NCI-H510A (cell line): ENCODE data around the gene DIPK1B.

Source experiments
- DNase-seq: peaks from one replicate; lab custom pipeline; 2025; lab: John Stamatoyannopoulos, UW

Gene DIPK1B

DNA sequence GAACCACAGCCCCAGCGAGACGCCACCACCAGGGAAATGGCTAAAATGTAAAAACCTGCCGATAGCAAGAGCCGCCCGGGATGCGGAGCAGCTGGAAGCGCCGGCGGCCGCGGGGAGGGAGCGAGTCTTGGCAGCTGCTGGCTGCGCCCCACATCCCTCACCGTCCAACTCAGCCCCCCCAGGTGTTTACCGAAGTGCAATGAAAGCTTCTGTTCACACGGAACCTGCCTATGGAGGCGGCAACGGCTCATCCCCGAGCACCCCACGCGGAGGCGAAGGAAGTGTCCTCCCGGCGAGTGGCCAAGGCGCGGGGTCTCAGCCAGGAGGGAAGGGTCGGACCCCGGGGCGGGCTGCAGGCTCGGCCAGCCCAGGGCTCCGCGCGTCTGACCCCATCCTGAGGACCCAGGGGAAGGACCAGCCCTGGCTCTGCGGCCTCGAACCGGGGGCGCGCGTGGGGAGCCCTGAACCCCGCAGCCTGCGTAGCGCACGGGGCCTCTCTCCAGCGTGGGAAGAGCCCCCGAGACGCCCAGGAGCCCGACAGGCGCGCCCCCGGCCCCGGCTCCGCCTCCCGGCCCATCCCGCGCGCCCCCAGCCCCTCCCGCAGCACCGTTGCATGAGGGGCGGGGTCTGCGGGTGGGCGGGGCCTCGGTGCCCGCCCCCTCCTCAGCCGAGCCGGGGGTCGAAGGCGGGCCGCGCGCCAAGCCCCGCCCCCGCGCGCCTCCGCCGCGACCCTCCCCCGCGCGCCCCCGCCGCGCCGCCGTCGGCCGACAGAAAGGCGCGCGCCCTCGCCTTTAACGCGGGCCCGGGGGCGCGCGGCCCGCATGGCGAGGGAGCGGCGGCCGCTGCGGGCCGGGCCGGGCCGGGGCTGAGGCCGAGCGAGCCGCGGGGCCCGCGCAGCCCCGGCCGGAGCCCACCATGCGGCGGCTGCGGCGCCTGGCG is at the start of gene DIPK1B:
TSS of gene DIPK1B (plus strand) at position 822 of the 939 bp plus-strand sequence. CDS start at position 916, 94 bp downstream.
- DNase-seq = peak; percentile 41

GRCh38 chr9:136662656-136663581 is 49.5 kb upstream of the DIPK1B start, which contains the start of gene EGFL7:
Gene EGFL7, plus strand, starts transcription at chr9:136662916. Its CDS starts 5,367 bp downstream, at chr9:136668283.
- DNase-seq = no peak

- DNase-seq = no peak
Measured at GRCh38 chr9:136664000-136664915, 48.1 kb upstream of the DIPK1B start.

DNA sequence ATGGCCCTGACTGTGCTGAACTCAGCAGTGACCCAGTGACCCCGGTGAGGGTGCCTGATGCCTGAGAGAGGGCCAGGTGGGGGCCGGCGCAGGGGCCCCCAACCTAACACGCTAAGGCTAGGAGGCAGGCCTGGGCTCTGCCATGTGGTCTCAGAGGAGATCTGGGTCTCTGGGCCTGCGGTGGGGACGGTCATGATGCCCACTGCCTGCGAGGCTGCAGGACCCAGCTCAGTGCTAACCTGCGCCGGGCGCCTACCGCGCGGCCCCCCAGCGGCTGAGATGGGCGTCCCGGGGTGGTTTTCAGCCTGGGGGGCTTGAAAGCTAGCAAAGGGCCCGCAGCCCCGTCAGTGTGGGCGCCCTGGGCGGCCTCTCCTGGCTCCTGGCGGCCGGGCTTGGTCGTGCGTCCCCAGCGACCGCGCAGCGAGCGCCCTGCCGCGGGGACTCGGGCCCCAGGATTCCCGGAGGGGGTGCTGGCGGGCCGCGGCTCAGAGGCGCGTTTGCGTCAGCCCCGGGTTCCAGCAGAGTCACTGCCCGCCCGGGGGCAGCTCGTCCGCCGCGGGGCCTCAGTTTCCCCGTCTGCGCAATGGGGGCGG is 47.2 kb upstream of the DIPK1B start:
- DNase-seq = no peak

GRCh38 chr9:136665704-136666371 is 46.5 kb upstream of the DIPK1B start:
- no peak for DNase-seq

DNA sequence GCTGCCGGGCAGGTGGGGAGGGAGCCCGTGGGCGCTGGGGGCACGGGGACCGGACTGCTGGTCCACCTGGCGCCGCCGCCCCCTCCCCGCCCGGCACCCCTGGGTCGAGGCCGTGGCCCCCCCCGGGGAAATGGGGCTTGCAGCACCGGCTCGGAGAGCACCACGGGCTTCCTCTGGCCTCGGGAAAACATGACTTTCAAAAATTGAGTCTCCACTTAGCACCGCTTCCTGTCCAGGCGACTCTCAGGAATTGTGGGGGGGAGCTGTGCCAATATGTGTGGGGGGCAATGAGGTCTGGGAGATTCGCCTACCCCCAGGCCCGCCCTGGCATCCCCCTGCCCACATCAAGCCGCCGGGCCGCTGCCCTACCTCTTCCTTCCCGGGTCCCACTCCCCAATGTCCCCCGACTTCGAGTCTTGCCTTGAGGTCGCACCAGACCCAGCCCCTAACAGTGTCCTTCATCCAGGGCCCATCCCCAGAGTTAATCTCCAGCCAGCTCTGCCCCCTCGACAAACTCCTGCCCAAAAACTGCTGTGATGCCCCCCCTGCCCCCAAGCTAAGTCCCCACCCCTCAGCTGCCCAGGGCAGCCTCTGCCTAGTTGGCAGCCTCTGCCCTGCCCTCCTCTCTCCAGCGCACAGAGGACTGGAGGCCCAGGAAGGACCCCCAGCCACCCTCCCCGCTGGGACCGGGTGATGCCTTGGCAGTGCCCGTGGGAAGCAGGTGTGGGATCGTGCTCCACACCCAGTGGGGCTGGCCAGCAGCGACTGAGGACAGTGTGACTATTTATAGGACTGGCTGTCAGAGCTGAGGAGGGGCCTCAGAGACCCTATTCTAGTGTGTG is 45.8 kb upstream of the DIPK1B start:
- no peak for DNase-seq

DNA sequence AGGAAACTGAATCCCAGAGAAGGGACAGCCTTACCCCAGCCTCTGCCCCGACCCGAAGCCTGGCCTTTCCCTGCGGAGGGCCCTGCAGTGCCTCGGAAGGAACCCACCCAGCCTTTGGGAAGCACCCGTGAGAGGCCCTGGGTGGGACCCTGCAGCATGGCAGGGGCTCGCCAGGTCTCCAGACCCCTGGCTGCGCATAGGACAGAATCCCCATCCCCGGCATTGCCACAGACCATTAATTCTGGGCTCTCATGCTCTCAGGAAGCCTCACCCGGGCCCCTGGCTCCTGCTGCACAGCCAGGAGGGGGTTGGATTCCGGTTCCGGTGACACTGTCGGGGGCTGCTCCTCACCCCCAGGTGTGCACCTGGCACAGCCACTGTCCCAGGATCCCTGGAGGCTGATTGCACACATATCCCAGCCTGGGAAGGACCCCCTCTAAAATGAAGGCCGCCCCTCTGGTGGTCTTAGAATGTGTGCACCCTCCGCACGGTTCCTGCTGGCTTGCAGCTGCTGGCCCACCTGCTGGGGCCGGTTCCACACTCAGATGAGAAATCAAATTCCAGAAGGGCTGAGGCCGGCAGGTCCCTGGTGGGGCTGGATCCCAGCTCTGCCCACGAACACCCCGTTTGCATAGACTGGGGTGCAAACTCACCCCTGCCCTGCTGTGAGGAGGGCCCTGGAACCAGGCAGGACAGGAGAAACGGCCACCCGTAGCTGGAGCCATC is 45.0 kb upstream of the DIPK1B start:
- no peak for DNase-seq

DNA sequence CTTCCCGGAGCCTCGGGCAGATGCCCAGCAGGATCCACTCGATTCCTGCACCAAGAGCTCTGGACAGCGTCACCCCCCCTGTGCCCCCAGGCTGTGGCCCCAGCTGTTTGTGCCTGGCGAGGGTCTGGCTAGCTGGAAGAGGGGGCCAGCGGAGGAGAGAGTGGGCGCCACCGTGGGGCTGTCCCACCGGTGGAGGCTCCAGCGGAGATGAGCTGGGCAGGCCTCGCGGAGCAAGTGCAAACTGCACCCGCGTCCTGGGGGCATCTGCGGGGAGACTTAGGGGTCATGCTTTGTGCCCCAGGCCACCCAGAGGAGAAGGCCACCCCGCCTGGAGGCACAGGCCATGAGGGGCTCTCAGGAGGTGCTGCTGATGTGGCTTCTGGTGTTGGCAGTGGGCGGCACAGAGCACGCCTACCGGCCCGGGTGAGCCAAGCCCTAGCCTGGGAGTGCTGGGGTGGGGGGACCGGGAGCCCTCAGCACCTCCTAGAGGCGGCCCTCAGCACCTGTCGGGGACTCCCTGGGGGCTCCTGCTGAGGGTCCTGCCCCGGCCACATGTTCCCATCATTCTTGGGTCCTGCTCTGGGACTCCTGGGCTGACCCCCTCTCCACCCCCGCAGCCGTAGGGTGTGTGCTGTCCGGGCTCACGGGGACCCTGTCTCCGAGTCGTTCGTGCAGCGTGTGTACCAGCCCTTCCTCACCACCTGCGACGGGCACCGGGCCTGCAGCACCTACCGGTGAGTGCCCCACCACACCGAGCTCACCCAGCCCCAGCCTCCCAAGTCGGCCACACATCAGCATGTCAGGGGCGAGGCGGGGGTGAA is 44.2 kb upstream of the DIPK1B start:
- no peak for DNase-seq

- no peak for DNase-seq
Measured at GRCh38 chr9:136668983-136669790, 43.2 kb upstream of the DIPK1B start.

GRCh38 chr9:136669791-136670464 is 42.4 kb upstream of the DIPK1B start:
- DNase-seq = no peak

DNA sequence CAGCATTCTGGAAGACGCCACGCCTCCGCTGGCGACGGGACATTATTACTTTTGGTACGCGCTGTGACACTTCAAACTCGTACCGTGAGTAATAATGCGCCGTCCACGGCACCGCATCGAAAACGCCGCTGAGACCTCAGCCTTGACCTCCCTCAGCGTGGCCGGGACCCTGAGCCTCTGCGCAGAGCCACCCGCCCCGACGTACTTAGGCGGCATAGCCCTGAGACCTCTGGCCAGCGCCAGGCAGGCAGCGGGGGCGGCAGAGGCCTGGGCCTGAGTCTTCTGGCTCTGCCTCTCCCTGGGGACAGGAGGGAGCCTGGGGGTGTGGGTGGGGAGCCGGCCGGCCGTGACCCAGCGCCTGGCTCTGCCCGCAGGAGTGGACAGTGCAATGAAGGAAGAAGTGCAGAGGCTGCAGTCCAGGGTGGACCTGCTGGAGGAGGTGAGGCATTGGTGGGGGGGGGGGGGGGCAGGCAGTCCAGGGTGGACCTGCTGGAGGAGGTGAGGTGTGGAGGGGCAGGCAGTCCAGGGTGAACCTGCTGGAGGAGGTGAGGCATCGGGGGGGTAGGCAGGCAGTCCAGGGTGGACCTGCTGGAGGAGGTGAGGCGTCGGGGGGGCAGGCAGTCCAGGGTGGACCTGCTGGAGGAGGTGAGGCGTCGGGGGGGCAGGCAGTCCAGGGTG is 41.7 kb upstream of the DIPK1B start:
- no peak for DNase-seq

DNA sequence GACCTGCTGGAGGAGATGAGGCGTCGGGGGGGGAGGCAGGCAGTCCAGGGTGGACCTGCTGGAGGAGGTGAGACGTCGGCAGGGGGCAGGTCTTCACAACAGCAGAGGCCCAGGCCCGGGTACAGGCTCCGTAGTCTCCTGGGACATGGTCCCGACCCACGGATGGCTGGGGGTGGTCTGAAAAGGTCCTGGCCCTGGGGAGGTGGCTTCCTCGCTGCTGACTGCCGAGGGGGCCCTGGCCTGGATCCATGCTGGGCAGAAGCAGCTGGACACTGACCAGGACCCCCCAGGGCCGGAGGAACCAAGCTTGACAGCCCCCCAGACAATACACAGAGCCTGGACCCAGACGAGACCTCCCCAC is 41.1 kb upstream of the DIPK1B start:
- no peak for DNase-seq

- no peak for DNase-seq
Measured at GRCh38 chr9:136671646-136672430, 40.5 kb upstream of the DIPK1B start.

- no peak for DNase-seq
Measured at GRCh38 chr9:136672431-136673087, 39.8 kb upstream of the DIPK1B start.
